ENCODE measurements around the gene MX1.

DNA sequence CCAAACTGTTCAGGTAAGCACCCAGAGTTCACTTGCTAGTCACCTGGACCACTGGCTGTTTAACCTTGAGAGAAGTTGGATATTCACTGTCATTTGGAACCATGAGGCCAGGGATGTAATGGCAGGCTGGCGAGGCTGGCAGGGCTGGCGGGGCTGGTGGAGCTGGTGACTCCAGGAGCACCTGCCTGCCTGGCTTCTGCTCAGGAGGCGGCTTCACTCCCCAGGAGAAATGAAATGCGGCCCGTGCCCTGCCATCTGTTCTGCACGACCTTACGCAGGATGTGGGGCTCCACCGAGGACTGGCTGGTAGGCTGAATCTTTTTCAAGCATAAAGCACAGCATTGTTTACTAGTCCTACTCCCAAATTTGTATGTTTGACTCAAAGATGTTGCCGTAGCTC lies 22.7 kb upstream of the MX1 start:
- TF ChIP-seq, protein P1, sequence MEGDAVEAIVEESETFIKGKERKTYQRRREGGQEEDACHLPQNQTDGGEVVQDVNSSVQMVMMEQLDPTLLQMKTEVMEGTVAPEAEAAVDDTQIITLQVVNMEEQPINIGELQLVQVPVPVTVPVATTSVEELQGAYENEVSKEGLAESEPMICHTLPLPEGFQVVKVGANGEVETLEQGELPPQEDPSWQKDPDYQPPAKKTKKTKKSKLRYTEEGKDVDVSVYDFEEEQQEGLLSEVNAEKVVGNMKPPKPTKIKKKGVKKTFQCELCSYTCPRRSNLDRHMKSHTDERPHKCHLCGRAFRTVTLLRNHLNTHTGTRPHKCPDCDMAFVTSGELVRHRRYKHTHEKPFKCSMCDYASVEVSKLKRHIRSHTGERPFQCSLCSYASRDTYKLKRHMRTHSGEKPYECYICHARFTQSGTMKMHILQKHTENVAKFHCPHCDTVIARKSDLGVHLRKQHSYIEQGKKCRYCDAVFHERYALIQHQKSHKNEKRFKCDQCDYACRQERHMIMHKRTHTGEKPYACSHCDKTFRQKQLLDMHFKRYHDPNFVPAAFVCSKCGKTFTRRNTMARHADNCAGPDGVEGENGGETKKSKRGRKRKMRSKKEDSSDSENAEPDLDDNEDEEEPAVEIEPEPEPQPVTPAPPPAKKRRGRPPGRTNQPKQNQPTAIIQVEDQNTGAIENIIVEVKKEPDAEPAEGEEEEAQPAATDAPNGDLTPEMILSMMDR (IDR thresholded peaks at IDR 0.05), result no peak
- no peak for TF ChIP-seq POLR2A (IDR thresholded peaks at IDR 0.05)
